DOHH2 (cell line): Measurements from ENCODE around the gene SMURF1.

Experiments
- H3F3A ChIP-seq: fragments of 200-600 bp; sonication (generic), shearing (Covaris generic); 2 replicates; pipeline ENCODE4 v1.6.0; 2016; ENCODE audit warnings: antibody characterized with exemption, mild to moderate bottlenecking; ENCODE audit not compliant: control insufficient read depth, insufficient read depth
- H3K27ac ChIP-seq: fragments of 200-600 bp; sonication (generic); 2 replicates; pipeline ENCODE4 v1.5.1; 2014; ENCODE audit warnings: low read depth, mild to moderate bottlenecking, low read length, moderate library complexity
- H3K27me3 ChIP-seq: fragments of 200-600 bp; sonication (generic); 2 replicates; pipeline ENCODE4 v1.6.1; 2014; ENCODE audit warnings: mild to moderate bottlenecking, low read length, mixed read lengths; ENCODE audit not compliant: control insufficient read depth
- H3K36me3 ChIP-seq: fragments of 200-600 bp; sonication (generic); 2 replicates; pipeline ENCODE4 v1.6.1; 2014; ENCODE audit warnings: mild to moderate bottlenecking, low read length, moderate library complexity, mixed read lengths; ENCODE audit not compliant: control insufficient read depth
- H3K4me1 ChIP-seq: fragments of 200-600 bp; sonication (generic); 2 replicates; pipeline ENCODE4 v1.6.1; 2014; ENCODE audit warnings: mild to moderate bottlenecking, low read length, mixed read lengths; ENCODE audit not compliant: control insufficient read depth
- H3K4me2 ChIP-seq: fragments of 200-600 bp; sonication (generic); 2 replicates; pipeline ENCODE4 v1.6.0; 2014; ENCODE audit warnings: mild to moderate bottlenecking, low read length, moderate library complexity
- H3K4me3 ChIP-seq: fragments of 200-600 bp; sonication (generic); 2 replicates; pipeline ENCODE4 v1.5.1; 2014; ENCODE audit warnings: mild to moderate bottlenecking, low read length, mixed read lengths
- H3K79me2 ChIP-seq: fragments of 200-600 bp; sonication (generic); 2 replicates; pipeline ENCODE4 v1.6.1; 2014; ENCODE audit warnings: mild to moderate bottlenecking, low read length, mixed read lengths; ENCODE audit not compliant: control insufficient read depth
- H3K9me2 ChIP-seq: fragments of 200-600 bp; sonication (generic); replicated peaks from 2 replicates; pipeline ENCODE4 v1.6.1; 2014; ENCODE audit warnings: mild to moderate bottlenecking, low read length, mixed read lengths; ENCODE audit not compliant: control insufficient read depth
- H3K9me3 ChIP-seq: fragments of 200-600 bp; sonication (generic); 2 replicates; pipeline ENCODE4 v1.6.1; 2014; ENCODE audit warnings: antibody characterized with exemption, low read length, mixed read lengths; ENCODE audit not compliant: control insufficient read depth, insufficient read depth
- H4K20me1 ChIP-seq: fragments of 200-600 bp; sonication (generic); 2 replicates; pipeline ENCODE4 v1.6.0; 2014; ENCODE audit warnings: low read depth, mild to moderate bottlenecking, antibody characterized with exemption, low read length, moderate library complexity; ENCODE audit not compliant: control insufficient read depth, insufficient read depth
- CTCF ChIP-seq: fragments of 200-600 bp; sonication (generic); IDR thresholded peaks from one replicate; pipeline ENCODE4 v1.5.1; 2014; ENCODE audit warnings: antibody characterized with exemption, mild to moderate bottlenecking, low read depth, low read length; ENCODE audit not compliant: poor library complexity, severe bottlenecking
- EZH2phosphoT487 ChIP-seq: fragments of 200-600 bp; sonication (generic); IDR thresholded peaks from 2 replicates; pipeline ENCODE4 v1.6.1; 2017; ENCODE audit warnings: borderline replicate concordance, mild to moderate bottlenecking, antibody characterized with exemption, low read length, moderate library complexity, mixed read lengths

SMURF1 gene

GRCh38 chr7:99013266-99014112 is 130.4 kb downstream of the SMURF1 start:
- no peaks in the 10 kb centered on the region for H3K9me2 ChIP-seq
- no peak overlapping the region for H3K4me3 ChIP-seq
- H3K27me3 ChIP-seq = no peaks in the 10 kb centered on the region
- H3K36me3 ChIP-seq = peaks cover 81% of the 10 kb centered on the region
- no peaks in the 10 kb centered on the region for H3K9me3 ChIP-seq
- no peak overlapping the region for H3K4me2 ChIP-seq
- no peak overlapping the region for H3K27ac ChIP-seq
- TF ChIP-seq EZH2phosphoT487 (no peak), CTCF (no peak)
- peaks cover 13% of the 10 kb centered on the region for H3K79me2 ChIP-seq
- no peaks in the 10 kb centered on the region for H4K20me1 ChIP-seq
- H3K4me1 ChIP-seq = no peaks in the 10 kb centered on the region
- no peaks in the 10 kb centered on the region for H3F3A ChIP-seq

DNA sequence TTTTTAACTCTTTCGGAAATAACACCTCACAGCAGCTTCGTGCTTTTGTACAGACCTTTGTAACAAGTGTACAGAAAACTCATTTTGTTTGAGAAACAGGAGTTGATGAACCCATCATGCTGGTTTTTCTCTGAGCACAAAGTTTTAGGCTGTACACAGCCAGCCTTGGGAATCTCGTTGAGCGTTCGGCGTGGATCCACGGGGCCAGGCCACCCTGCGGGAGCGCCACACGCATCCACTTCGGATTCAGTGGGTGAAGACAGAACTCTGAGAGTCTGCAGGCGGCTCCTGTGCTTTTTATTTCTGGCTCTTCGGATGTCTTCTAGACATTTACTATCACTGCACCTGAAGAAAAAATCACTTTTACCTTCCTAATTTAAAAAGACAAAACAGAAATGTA is 131.2 kb downstream of the SMURF1 start:
- no peaks in the 10 kb centered on the region for H3F3A ChIP-seq
- H3K4me3 ChIP-seq = no peak overlapping the region
- H3K9me3 ChIP-seq = no peaks in the 10 kb centered on the region
- H3K79me2 ChIP-seq = peaks cover 8% of the 10 kb centered on the region; the same call in 1 of the 2 replicates
- peaks cover 82% of the 10 kb centered on the region for H3K36me3 ChIP-seq
- TF ChIP-seq EZH2phosphoT487 (no peak), CTCF (no peak)
- no peaks in the 10 kb centered on the region for H3K9me2 ChIP-seq
- no peaks in the 10 kb centered on the region for H4K20me1 ChIP-seq
- H3K4me2 ChIP-seq = no peak overlapping the region
- H3K4me1 ChIP-seq = no peaks in the 10 kb centered on the region
- no peaks in the 10 kb centered on the region for H3K27me3 ChIP-seq
- no peak overlapping the region for H3K27ac ChIP-seq

- Histone ChIP-seq H3K9me3 (no peaks in the 10 kb centered on the region), H3K9me2 (no peaks in the 10 kb centered on the region), H3K27me3 (no peaks in the 10 kb centered on the region), H3K79me2 (peaks cover 3% of the 10 kb centered on the region; the same call in 1 of the 2 replicates), H3F3A (no peaks in the 10 kb centered on the region), H3K36me3 (peaks cover 85% of the 10 kb centered on the region), H3K27ac (no peak overlapping the region), H4K20me1 (no peaks in the 10 kb centered on the region), H3K4me1 (no peaks in the 10 kb centered on the region), H3K4me2 (no peak overlapping the region), H3K4me3 (no peak overlapping the region)
- no peak for TF ChIP-seq EZH2phosphoT487
- TF ChIP-seq CTCF = no peak
These were observed 132.1 kb downstream of the SMURF1 start for GRCh38 chr7:99011706-99012404.
